GM18909 (cell line): ENCODE results near the gene MED22.
A peak's percentile ranks its signal among the peaks of the same experiment; 100 is the strongest.
"Not testable (repeated sequence)": the region's sequence is repeated elsewhere in the genome, so short reads cannot be mapped to it uniquely, and the experiment has no call there.

Source experiments
- ATAC-seq: cut with Tn5 transposase; IDR thresholded peaks from one replicate; pipeline ENCODE4 v1.9.1; 2021; ENCODE audit warnings: mild to moderate bottlenecking; ENCODE audit not compliant: unreplicated experiment, poor library complexity

The MED22 gene

DNA sequence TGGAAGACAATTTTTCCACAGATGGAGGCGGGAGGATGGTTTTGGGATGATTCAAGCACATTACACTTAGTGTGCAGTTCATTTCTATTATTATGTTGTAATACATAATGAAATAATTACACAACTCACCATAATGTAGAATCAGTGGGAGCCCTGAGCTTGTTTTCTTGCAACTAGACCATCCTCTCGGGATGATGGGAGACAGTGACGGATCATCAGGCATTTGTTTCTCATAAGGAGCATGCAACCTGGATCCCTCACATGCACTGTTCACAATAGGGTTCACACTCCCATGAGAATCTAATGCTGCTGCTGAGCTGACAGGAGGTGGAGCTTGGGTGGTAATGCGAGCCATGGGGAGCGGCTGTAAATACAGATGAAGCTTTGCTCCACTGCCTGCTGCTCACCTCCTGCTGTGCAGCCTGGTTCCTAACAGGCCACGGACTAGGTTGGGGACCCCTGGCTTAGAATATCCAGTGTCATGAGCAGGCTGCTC, 29.8 kb upstream of the MED22 start:
- no peak for ATAC-seq

DNA sequence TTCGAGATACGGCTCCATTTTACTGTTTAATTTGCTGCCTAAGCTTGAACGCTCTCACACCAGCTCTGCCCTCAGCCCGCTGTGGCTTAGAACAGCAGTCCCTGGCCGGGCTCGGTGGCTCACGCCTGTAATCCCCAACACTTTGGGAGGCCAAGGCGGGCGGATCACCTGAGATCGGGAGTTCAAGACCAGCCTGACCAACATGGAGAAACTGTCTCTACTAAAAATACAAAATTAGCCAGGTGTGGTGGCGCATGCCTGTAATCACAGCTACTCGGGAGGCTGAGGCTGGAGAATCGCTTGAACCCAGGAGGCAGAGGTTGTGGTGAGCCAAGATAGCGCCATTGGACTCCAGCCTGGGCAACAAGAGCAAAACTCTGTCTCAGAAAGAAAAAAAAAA, 29.3 kb upstream of the MED22 start:
- not testable (repeated sequence) for ATAC-seq

GRCh38 chr9:133375724-133376654, 28.1 kb upstream of the MED22 start, which contains the start of the genes STKLD1 and SURF4:
Gene STKLD1 (plus strand): TSS chr9:133376366. CDS start chr9:133376474, 108 bp downstream.
Gene SURF4 (minus strand): TSS chr9:133376060. CDS start chr9:133375969, 91 bp downstream.
- ATAC-seq, result peak; percentile 90

DNA sequence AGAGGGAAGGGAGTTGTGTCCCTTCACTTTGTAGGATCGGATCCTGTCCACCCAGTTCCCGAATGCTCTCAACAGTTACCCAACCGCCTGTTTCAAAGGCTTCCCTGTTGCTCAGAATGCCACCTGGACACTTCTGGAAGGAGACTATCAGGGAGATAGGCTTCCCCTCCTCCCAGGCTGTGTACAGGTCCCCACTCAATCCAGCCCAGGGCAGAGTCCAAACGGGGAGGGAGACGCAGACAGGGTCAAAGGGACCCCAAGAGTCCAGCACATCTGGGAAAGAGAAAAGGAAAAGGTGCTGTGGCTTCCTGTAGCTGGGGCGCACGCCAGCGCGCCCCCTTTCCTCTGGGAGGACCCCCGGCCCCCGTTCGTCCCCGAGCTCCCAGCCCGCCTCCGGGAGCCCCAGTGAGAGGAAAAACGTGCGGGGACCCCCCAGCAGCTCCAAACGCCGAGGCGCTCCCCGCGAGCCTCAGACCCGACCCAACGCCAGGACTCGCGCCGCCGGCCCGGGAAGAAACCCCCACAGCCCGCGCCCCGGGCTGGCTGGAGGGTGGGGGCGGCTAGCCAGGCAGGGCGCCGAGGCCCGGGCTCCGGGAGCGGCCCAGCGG, 27.3 kb upstream of the MED22 start:
- peak; percentile 8 for ATAC-seq

DNA sequence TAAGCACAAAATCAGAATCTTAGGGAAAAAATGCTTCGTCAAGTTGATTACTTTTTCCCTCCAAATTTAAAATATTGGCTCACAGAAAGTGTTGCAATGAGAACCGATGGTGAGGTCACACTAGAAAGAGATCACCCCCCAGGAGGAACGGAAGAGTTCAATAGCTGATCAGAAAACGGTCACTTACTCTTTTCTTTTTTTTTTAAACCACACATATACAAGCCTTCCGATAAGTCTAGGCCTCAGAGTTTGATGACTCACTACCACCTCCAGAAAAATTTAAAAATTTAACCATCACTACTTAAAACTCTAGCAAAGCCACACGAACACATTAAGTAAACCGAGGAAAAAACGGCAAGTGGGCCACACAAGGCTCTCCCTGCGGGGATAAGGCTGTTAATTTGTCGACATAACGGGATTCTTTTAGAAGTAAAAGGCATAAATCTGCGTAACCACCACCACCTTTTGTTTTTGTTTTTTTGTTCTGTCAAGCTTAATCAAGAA, 26.7 kb upstream of the MED22 start:
- ATAC-seq, result no peak

DNA sequence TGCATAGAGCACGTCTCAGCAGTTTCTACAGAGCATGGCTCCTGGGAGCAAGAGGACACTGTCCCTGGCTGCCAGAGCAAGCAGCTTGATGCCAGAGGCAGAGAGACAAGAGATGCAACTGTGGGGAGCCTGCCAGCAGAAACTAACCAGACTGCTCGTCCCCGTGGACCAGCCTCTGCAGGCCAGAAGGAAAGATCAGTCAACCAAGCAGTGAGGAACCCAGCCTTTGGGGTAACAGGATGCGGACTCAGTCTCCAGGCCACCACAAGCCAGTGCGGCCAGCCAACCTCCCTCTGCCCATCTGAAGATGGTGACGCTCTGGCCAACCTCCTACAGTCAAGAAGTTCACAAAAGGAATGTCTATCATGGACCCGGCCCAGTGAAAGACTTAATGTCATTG, 24.2 kb upstream of the MED22 start:
- ATAC-seq, result no peak

GRCh38 chr9:133371261-133371711, 23.4 kb upstream of the MED22 start:
- ATAC-seq, result no peak

GRCh38 chr9:133370685-133371084, 22.8 kb upstream of the MED22 start:
- ATAC-seq, result no peak

- ATAC-seq, result no peak
These were observed 22.0 kb upstream of the MED22 start for GRCh38 chr9:133369933-133370332.

DNA sequence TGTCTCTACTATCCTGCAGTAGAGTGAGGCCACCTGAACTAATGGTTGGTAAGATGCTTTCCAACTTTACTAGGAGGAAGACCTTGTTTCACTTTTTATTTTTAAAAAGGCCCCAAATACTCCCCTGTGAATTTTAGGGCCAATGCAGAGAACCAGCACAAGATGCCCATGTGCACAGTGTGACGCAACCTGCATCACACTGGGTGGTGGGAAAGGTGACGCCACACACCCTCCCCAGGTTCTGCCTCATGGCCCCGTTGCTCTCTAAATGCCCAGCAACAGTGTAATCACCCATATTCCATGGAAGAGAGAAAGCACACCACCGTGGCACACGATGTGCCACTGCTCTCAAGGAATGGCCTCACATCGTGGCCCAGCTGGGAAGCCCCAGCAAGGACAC, 21.5 kb upstream of the MED22 start:
- ATAC-seq, result no peak

DNA sequence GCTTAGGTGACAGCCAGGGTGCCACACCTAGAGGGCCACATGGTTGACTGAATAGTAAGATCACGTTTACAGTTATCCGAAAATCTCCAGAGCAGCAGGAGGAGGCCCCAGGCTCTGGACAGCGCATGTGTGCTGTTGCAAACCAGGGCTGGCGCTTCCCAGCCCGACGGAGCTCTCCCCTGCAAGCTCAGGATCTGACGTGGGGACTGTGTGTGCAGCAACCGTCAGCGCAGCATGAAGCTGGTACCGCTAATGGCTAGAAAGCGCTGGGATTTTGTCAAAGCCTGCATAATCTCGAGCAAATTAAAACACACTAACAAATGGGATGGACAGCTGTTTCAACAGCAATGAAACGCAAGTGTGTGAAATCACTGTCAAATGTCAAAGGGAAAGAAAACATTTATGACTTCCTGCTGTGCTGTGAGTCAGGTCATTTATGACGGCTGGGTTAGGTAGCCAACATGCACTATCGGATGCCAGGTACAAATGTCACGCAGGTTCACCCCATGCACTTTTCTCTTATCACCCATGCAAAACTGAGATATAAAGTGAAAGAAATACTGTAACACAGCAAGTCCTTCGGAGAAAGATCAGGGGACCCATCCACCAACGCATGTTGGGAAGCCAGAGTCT, 20.4 kb upstream of the MED22 start:
- ATAC-seq, result no peak

- ATAC-seq, result no peak
These were observed 19.8 kb upstream of the MED22 start for GRCh38 chr9:133367778-133368177.

GRCh38 chr9:133367221-133367620, 19.3 kb upstream of the MED22 start:
- no peak for ATAC-seq

GRCh38 chr9:133366435-133366834, 18.5 kb upstream of the MED22 start:
- no peak for ATAC-seq

- no peak for ATAC-seq
These were observed 14.6 kb upstream of the MED22 start for GRCh38 chr9:133362359-133363044.

- no peak for ATAC-seq
These were observed 13.7 kb upstream of the MED22 start for GRCh38 chr9:133361507-133362092.

DNA sequence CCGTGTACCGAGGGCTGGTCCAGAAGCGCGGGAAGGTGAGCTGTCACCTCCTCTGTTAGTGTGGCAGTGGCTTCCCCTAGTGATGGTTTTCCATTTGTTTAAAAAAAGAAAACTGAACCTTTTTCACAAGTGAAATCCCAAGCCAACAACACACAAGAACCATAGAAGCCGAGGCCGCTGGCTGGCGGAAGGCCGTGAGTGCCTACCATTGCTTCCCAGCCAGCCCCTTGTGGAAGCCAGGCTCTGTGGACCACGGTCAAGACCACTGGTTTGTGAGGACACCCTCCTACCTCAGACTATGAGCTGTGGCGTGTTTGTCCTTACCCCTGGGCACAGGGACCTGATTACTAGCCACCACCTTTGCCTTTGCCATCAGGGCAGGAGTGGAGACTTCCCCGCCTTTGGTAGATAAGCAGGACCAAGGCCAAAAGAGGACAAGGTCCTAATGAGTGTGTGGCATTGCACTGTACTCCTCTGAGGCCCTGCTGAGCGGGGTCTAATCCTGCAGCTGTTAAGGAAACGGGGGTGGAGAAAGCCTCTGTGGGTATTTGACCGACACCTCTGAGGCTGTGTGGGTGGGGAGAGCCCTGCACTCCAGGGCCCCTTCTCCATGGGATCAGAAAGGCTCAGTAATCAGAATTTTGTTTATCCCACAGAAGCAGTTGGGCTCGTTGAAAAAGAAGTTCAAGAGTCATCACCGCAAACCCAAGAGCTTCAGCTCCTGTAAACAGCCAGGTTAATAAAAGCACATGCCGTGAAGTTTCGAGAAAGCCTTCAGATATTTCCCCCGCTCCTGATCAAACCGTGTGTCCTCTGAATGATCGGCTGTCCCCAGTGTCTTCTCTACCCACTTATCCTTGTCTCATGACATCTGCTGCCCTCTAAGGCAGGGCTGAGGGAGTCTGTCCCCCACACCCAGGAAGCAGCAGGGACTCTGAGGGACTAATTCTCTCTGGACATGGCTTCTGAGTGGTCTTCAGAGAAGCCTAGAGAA, 12.8 kb upstream of the MED22 start:
- no peak for ATAC-seq

- no peak for ATAC-seq
These were observed 11.7 kb upstream of the MED22 start for GRCh38 chr9:133359399-133360175.
